Fibroblast of upper back skin (primary cell): ENCODE results near the gene KLHDC7B.

ENCODE experiments used
- DNase-seq: peaks from one replicate; pipeline ENCODE4 v3.0.0-alpha.2; 2013

The KLHDC7B gene

GRCh38 chr22:50574383-50574755, 28.7 kb downstream of the KLHDC7B start:
- DNase-seq = no peak

GRCh38 chr22:50575426-50575941, 29.8 kb downstream of the KLHDC7B start:
- DNase-seq = no peak

GRCh38 chr22:50576070-50576469, 30.4 kb downstream of the KLHDC7B start:
- peak; percentile 49 for DNase-seq

GRCh38 chr22:50576806-50577696, 31.4 kb downstream of the KLHDC7B start:
- no peak for DNase-seq

- no peak for DNase-seq
These were observed 31.9 kb downstream of the KLHDC7B start for GRCh38 chr22:50577697-50577986.

GRCh38 chr22:50577987-50578775, 32.5 kb downstream of the KLHDC7B start, which contains the start of gene CPT1B:
Gene CPT1B, minus strand, starts transcription at chr22:50578427. Its CDS starts 512 bp downstream, at chr22:50577915.
- no peak for DNase-seq

DNA sequence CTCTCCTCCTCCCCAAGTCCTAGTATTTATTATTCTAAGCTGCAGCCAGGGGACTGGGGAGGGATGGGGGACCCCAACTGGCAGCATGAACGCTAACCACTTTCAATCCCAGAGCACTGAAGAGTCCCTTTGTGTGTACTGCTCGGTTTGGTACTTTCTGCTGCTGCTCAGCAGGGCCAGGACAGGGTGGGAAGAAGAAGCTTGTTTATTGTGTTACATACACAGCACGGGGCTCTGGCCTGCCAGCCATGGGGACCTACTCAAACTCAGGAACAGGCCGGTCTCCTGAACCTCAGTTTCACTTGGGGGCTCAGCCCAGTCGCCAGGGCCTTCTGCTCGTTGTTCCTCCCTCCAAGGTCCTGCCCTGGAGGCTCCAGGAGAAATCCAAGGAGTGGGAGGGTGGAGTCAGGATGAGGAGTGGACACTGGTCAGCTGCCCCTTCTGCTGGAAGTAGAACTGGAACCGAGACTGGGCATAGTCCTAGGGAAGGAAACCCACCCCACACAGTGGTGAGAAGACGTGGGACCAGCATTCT, 33.1 kb downstream of the KLHDC7B start:
- no peak for DNase-seq

GRCh38 chr22:50579752-50580151, 34.1 kb downstream of the KLHDC7B start:
- DNase-seq = no peak

DNA sequence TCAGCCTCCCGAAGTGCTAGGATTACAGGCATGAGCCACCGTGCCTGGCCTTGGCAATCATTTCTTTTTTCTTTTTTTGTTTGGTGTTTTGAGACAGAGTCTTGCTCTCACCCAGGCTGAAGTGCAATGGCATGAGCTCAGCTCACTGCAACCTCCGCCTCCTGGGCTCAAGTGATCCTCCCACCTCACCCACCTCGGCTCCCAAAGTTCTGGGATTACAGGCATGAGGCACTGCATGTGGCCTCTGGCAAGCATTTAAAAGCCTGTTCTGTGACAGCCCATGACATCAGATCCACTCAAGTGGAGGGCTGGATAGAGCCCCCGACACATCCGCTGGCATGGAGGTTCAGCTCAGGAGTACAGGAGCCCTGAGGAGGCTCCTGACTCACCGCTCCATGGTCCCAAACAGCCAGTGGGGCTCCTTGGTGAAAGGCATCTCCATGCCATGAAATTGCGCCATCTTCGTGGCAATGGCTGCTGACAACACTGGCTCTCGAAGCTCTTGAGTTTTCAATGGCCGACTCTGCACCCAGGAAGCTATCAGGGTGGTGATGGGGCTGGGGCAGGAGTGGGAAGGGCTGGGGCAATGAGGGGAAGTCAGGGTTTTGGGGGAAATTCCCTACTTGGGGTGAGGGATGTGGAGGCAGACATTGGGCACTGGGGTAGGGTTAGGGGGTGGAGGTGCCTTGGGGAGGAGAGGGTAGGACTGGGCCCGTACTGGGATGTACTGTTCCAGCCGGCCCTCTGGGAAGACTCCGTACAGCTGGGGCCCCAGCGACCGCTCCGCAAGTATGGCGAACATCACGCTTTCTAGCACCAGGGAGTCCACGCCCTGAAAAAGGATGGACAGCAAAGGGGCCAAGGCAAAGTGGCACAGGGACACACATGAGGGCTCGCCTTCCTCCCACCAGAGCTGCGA, 35.6 kb downstream of the KLHDC7B start:
- no peak for DNase-seq

GRCh38 chr22:50581950-50582492, 36.3 kb downstream of the KLHDC7B start:
- no peak for DNase-seq

DNA sequence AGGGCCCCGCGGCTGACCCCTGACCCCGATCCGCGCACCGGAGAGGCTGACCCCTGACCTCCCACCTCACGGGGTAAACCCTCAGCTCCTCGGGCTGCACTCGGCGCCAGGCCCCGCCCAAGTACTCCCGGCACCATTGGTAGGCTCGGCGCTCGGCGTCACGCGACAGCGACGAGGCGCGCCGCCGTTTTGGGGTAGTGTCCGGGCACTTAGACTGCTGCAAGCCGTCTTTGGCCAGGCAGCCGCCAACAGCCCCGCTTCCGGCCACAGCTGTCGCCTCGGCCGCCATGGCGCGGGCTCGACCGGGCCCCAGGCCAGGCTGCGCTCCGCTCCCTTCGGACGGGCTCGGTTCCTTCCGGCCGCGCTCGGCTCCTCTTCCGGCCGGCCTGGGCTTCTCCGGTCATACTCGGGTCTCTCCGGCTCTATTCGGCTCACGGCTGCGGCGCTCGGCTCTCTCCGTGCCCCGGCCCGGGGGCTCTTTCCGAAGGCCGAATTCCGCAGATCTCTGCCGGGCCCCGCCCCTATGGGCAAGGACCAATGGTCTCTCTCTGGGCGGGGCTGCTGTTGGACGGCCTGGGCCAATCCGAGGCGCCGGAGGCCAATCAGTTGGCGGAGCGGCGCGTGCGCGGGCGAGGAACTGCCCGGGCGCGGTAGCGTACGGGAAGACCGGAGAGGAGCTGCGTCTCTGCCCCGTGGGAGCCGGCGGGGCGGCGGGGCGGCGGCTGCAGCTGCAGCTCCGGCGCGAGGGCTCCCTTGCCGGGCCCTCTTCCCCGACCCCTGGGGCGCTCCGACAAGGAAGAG, 37.0 kb downstream of the KLHDC7B start, which contains the start of gene CHKB:
TSS of gene CHKB (minus strand) at position 357 of the 801 bp plus-strand sequence. CDS start at position 289, 68 bp downstream.
- DNase-seq = peak; percentile 97

DNA sequence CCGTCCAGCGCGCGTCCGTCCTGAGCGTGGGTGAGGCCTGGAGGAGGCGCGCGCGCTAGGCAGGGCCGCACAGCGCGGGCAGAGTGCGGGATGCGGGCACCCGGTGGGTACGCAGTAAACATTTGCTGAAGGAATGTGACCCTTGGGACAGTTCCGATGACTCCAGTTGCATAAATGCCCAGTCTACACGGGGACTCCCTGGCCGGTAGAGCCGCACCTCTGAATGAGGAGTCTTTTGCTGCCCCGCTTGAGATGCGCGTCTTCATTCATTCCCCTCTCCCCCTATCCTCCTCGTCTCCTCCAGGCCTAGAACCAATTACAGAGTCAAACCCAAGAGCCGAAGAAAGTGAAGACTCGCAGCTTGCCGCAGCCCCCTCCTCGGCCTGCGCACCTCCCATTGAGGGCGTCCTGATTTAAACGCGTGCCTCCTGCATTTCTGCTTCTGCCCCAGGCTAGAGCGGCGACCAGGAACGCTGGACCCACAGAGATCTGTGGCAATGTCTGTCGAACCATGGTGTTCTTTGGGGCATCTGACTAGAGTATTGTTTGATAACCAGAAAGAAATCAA, 37.7 kb downstream of the KLHDC7B start:
- no peak for DNase-seq

- no peak for DNase-seq
These were observed 38.7 kb downstream of the KLHDC7B start for GRCh38 chr22:50584106-50585096.

DNA sequence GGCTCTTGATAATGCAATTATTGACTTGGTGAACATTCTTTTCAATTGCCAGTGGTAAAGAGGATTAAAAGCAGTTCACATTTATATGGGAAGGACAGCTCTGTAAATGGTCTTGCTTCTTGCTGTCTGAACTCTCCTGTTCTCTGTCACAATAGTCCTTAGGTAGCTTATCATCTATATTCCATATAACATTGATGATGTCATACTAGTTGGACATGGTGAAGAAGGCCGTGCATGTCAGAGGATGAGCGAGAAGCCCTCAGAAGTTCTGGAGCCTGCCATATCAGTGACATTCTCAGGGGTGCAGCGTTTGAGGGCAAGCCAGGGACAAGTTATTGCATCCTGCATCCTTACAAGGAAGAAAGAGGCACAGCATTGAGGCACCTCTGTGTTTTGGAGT, 39.5 kb downstream of the KLHDC7B start:
- no peak for DNase-seq

- DNase-seq = no peak
These were observed 40.1 kb downstream of the KLHDC7B start for GRCh38 chr22:50585781-50586180.

- DNase-seq = no peak
These were observed 40.7 kb downstream of the KLHDC7B start for GRCh38 chr22:50586416-50586815.

DNA sequence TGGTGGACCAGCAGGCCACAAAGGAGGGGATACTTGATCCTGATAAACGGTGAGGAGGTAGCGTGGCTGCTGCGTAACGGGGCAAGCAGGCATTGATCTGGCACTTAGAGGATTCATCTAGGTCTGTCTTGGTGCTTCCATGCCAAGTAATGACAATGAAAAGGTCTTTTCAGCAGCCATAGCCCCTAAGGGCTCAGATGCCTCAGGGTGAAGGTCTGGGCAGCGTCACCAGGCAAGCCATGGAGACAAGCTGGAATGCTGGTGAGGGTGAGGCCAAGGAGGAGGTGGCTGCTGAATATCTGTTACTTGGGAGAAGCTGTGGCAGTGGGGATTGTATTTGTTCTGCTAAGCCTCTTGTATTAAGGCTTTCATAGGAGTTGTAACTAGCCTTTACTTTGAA, 41.7 kb downstream of the KLHDC7B start:
- DNase-seq = no peak

- no peak for DNase-seq
These were observed 49.5 kb downstream of the KLHDC7B start for GRCh38 chr22:50595189-50595588.

DNA sequence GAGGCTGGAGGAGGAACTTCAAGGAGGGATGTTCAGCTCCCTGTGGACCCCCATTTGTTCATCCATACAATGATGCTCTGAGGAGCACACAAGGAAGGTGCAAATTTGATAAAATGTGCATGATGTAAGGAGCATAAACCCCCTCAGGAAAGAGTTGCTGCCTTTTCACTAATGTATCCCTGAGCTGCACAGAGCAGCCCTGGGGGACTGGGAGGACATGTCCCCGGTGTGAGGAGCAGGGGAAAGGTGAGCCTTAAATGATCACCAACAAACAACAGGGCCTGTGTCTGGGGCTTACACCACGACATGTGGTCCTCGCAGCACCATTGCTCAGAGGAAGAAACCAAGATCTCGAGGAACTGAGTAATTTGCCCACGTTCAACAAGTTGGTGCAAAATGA, 51.4 kb downstream of the KLHDC7B start:
- no peak for DNase-seq
